HG02884 (cell line): Measurements from ENCODE around the gene MXRA7.
"Not testable (repeated sequence)": the region's sequence is repeated elsewhere in the genome, so short reads cannot be mapped to it uniquely, and the experiment has no call there.

Experiments
- ATAC-seq: cut with Tn5 transposase; IDR thresholded peaks from one replicate; pipeline ENCODE4 v1.9.1; 2021; ENCODE audit warnings: mild to moderate bottlenecking, moderate library complexity; ENCODE audit not compliant: unreplicated experiment

MXRA7 gene

DNA sequence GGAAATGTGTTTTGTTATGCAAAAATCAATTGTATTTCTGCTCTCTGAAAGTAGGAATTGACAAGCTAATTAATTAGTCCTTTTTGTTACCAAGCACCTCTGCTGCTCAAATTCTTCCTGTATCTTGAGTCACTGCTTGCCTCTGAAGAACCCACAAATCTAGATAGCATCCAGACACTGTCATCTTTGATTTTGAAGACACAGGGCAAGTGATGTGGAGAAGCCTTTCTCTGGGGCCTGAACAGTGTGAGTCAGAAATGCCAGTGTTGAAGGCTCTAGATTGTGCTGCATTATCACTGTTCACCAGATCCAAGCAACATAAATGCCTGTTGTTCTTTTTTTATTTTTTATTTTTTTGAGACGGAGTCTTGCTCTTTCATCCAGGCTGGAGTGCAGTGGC, 56.4 kb downstream of the MXRA7 start:
- no peak for ATAC-seq

DNA sequence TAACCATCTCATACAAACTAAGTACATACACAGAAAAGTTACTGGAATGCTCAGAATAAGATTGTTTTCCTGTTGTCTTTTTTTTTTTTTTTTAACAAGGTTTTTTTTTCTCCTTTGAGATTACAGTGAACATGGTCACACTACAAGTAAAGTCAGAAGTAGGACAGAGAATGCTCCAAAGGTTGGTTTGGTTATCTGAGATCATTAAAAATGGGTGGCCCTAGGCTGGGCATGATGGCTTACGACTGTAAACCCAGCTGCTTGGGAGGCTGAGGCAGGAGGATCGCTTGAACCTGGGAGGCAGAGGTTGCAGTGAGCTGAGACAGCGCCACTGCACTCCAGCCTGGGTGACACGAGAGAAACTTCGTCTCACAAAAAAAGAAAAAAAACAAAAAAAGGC, 60.3 kb downstream of the MXRA7 start:
- ATAC-seq = no peak

DNA sequence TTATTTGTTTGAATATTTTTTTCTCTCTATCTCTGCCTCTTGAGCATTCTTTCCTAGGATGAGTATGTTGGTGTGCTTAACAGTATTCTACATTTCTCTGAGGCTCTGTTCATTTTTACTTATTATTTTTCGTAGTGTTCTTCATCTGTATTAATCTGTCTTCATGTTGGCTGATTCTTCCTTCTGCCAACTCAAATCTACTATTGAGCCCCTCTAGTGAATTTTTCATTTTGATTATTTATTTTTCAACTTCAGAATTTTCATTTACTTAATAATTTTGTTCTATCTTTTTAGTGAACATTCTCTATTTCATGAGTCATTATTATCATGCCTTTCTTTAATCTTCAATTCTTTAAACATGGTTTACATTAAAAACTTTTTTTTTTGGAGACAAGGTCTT, 64.1 kb downstream of the MXRA7 start:
- ATAC-seq = no peak

DNA sequence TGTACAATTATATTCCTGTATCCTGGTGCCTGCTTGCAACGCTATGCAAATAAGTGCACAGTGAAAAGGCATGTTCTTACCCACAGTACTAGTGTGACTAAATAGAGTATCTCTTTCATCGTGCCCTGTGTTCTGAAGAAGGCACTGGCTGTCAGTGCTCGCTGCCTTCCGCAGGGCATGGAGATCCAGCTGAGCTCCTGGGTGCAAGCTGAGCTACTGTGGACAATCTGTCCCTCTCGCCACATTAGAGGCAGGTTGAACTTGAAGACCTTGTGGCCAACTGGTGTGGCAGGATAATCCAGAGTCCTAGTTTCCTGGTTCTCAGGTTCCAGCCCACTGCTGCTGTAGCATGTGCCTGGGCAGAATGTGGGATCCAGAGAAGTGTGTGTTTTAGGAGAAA, 65.3 kb downstream of the MXRA7 start:
- no peak for ATAC-seq

DNA sequence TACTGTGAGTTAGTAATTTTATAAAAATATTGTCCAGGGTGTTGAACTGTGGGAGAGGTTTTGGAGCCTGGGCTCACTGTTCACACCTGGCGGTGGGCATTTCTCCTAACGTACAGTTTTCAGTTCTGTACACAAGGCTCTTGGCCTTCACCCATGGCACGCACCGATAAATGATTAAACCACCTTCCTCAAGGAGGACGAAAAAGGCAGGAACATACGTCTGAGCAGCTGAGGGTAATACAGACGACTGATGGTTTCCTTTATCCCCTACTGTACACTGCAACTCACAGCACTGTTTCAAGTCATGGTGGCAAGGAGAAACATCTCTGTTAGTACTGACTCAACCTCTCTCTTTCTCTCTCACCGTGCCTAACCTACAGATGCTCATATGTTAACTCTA, 65.8 kb downstream of the MXRA7 start:
- ATAC-seq = no peak

DNA sequence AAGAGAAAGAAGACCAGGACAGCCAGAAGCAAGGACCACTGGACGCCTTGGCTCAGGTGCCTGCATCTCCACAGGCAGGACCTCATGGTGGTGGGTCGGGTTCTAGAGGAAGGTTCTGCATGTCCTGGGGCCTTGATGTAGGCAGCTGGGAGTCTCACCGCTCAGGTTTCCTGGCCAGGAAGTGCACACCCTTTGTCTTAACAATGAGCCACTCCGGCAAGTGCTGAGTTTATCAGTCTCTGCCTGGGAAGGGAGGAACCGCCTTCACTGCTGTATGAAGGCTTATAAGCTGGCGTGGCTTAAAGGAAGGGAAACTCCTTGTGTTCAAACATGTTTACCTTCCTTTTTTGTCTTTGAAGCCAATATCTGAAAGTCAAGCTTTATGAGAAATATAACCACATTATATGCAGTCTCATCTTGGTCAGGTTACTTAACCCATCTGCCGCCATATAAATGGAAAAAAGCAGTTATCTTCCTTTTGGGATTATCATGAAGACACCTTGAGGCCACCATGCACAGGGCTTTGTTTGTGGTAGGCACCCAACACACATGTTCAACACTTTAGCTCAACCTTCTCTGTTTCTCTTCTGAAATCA, 67.1 kb downstream of the MXRA7 start, which contains the start of gene ST6GALNAC1:
Gene ST6GALNAC1 (minus strand): TSS at position 205 of the 596 bp plus-strand sequence. CDS start 119 bp downstream, at position 86.
- no peak for ATAC-seq

DNA sequence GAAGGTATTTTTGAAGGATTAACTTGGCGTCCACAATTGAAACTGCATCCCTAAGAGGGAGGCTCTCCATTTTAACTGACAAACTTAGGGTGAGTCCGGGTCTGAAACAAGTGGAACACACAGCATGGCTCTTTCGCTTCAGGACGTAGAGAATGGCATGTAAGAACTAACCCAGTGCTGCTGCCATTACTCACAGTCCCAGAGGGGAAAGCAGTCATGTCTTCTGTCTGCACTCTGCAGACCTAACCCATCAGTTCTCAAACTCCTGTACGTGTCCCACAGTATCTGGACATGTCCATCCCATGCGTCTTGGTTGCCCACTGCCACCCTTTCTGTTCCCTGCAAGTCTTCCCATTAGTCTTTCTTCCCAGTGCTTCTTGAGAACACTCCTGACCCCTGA, 67.8 kb downstream of the MXRA7 start:
- ATAC-seq = no peak

DNA sequence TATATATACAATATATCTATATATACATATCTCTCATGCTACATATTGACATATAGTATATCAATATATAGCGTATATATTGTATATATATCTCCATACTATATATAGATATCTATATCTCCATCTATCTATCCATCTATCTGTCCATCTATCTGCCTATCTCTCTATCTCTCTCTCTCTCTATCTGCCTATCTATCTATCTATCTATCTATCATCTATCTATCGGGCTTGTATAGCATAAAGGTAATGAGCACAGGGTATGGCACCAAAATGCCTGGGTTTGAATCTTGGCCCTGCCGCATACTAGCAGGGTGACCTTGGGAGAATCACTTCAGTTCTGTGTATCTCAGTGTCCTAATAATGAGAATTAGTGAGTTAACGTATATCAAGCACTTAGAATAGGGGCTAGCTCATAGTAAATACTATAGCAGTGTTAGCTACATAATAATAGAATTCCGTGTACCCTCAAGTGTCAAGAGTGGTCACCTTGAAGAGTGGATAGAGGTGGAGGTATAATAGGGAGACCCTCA, 68.7 kb downstream of the MXRA7 start:
- ATAC-seq = no peak

DNA sequence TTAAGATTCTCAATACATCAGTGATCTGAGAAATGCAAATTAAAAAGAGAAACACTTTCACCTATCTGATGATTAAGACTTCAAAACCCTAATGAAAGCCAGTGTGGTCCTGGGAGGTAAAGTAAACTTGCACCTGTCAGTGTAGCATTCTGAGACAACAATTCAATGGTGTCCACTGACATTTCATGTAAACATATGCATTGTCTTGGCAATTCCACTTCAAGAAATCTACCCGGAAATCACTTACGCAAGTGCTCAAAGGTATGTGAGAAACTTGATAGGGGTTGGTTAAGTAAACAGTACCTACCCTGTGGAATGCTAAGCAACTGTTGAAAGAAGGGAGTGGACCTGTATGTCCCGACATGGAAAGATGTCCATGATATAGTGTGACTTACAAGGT, 69.3 kb downstream of the MXRA7 start:
- no peak for ATAC-seq

DNA sequence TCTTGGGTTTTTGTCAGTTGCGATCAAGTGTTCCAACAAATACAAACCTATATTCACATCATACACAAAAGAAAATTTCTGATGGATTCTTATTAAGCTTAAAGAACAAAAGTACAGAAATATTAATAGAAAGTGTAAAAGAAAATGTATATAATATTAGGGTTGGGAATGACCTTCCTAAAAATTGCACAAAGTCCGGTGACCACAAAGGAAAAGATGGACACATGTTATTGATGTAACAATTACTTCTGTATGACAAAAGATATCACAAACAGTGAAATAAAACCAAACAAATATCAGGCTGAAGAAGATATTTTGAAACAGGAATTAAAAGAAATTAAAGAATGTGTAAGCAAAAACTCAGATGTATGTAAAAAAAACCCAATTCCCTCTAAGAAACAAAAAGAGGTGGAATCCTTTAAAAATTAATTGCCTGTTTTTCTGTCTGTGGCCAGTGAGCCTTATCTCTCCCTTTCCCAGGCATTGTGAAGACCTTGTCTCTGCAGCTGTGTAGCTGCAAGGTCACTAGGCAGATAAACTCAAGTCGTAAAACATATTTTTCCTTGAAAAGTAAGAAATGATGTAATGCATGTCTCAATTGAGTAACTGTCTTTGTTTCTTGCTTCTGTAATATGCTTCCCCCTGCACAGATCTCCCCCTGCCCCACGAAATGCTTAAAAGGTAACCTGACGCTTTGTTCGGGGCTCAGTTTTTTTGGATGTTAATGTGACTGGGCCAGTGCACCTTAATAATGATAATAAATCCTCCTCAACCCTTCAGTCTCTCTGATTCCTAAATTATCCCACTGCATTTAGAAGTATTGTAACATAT, 70.0 kb downstream of the MXRA7 start:
- ATAC-seq = no peak

DNA sequence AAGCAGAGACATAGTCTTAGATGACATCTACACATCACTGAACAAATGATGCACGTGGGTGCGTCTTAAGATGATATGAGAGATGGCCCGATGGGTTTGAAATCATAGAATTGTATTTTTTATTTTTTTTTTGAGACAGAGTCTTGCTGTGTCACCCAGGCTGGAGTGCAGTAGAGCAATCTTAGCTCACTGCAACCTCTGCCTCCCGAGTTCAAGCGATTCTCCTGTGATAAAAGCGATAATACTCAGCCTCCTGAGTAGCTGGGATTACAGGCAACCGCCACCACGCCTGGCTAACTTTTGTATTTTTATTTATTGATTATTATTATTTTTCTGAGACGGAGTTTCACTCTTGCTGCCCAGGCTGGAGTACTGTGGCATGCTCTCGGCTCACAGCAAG, 72.5 kb downstream of the MXRA7 start:
- no peak for ATAC-seq

DNA sequence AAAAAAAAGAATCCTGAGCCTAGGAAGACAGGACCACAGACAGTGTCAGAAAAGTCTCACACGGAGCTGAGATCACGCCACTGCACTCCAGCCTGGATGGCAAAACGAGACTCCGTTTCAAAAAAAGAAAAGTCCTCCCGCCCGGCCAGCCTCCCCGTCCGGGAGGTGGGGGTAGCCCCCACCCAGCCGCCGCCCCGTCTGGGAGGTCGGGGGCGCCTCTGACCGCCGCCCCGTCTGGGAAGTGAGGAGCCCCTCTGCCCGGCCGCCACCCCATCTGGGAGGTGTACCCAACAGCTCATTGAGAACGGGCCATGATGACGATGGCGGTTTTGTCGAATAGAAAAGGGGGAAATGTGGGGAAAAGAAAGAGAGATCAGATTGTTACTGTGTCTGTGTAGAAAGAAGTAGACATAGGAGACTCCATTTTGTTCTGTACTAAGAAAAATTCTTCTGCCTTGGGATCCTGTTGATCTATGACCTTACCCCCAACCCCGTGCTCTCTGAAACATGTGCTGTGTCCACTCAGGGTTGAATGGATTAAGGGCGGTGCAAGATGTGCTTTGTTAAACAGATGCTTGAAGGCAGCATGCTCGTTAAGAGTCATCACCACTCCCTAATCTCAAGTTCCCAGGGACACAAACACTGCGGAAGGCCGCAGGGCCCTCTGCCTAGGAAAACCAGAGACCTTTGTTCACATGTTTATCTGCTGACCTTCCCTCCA, 74.1 kb downstream of the MXRA7 start:
- not testable (repeated sequence) for ATAC-seq

DNA sequence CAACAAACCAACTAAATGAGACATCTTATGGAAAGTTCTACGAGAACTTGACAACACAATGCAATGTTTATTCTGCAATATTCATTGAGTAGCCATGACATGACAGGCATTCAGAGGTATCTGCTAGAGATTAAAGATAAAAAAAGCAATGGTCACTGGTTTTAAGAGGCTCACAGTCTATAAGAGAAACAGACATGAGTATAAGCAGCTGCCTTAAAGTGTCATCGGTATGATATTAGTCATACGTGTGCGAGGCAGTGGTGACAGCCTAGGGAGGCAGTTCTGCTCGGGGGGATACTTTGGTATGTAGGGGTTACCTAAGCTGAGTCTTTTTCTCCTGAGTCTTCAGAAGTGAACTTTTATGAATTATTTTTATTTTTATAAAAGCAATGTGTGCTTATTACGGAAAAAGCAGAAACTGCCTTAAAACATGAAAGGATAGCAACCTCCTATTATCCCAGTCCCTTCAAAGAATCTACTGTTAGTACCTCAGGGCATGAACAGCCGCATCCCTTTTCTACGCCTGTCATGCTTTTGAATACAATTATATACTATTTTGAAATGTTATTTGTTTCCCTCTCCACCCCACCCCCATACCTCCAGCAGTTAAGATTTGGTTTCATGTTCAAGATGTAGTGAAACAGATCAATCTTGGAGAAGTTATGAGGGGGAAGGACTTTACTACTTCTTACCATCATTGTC, 75.0 kb downstream of the MXRA7 start:
- no peak for ATAC-seq

DNA sequence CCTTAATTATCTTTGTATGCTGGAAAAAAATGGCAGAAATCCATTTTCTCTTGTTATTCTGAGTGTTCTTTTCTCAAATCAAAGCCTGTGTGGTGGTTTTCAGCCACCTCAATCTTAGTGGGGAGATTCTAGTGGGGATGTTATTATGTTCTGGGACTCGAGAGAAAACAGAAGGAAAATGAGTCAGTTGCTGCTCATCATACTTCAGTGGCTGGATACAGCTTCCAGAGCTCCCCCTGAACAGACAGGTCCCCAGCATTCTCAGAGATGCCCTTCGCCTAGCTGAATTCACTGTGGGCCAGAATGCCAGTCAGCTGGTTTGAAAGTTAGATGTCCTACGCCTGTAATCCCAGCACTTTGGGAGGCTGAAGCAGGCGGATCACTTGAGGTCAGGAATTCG, 75.7 kb downstream of the MXRA7 start:
- ATAC-seq = no peak

DNA sequence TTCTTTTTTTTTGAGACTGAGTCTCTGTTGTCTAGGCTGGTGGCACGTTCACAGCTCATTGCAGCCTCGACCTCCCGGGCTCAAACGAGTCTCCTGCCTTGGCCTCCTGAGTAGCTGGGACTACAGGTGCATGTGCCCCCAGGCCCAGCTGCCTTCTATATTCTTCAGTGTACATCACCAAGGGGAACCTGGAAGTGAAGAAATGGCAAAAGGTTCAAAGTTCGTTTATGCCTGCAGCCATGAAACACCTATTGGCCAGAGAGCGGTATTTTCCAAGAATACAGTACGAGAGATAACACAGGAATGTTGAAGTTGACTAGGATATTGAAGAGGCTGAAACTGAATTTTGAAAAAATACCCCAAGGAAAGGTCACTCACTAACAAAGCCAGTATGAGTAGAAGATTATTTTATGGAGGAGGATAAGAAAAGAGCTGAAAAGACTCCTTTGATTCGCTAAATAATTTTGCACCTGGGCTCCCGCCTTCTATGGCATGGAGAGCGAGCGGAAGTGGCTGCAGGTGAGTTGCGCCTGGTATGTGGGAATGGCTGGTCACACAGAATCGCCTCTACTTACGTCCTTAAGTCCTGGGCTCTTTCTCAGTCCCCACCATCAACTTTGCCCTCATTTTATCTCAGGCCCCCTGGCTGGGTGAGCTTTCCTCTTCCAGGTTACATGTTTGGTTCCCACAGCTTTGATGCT, 77.0 kb downstream of the MXRA7 start:
- no peak for ATAC-seq

DNA sequence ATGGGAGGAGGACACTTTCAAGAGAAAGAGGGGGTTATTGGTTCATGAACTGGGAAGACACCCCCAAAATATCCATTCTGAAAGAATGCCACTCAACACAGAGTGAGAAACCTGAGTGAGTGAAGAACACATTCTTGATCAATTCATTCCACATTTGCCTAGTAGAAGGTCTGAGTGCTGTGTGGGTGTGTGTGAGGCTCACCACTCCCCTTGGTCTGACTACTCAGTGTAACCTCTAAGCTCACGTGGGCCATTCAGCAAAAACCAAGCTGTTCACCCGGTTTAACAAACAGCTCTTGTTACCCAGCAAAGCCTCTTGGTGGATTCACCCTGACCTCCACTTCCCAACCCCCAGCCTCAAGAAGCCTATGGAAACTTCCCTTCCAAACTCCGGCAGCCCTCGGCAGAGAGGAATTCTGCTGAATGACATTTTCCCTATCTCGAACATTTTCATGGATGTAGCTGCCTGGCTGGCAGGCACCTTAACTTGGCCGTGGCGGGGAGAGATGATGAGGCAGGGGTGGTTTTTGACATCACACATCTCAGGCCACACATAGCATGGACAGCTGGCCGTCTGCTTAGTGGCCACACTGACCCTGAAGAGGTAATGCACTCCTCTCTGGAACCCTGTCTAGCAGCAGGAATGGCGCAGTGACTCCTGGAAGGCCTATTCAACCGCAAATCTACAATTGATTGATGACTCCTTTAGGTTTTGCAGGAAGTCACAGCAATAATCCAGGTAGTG, 78.8 kb downstream of the MXRA7 start:
- no peak for ATAC-seq

DNA sequence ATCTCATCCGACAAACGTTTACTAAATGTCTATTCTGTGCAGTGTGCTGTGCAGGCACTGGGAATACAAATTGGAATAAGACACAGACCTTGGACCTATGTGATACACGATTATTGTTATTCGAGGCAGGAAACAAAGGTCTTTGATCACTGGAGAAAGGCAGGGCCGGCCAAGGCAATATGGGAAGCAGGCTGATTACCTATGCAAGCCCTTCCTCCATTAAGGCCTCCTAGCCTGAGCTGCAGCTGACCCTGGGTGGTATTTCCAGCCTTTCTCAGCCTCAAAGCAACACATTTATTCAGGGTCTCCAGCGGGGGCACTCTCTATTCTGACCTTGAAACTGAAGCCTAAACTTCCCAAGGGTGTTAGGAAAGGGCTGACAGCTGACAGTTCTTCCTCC, 80.6 kb downstream of the MXRA7 start:
- ATAC-seq = no peak
